NCI-H524 (cell line): ENCODE results near the gene BAIAP2L2.
"Not testable (repeated sequence)": the region's sequence is repeated elsewhere in the genome, so short reads cannot be mapped to it uniquely, and the experiment has no call there.

ENCODE experiments used
- DNase-seq, 2 experiments: peaks; one replicate each; lab custom pipeline; 2025; lab: John Stamatoyannopoulos, UW

Gene BAIAP2L2

DNA sequence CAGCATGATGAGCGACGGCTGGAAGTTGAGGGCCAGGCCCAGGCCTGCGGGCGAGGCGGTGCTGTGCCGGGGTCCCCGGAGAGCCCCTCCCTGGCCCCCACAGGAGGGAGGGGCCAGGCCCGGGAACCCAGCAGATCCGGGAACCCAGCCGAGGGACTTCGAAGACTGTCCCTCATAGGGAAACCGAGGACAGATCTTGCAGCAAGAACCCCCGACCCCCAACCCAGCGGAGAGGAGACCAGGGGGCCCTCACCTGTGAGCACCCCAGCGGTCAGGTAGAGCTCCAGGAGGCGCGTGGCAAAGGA is 28.9 kb downstream of the BAIAP2L2 start:
- DNase-seq = no peak

DNA sequence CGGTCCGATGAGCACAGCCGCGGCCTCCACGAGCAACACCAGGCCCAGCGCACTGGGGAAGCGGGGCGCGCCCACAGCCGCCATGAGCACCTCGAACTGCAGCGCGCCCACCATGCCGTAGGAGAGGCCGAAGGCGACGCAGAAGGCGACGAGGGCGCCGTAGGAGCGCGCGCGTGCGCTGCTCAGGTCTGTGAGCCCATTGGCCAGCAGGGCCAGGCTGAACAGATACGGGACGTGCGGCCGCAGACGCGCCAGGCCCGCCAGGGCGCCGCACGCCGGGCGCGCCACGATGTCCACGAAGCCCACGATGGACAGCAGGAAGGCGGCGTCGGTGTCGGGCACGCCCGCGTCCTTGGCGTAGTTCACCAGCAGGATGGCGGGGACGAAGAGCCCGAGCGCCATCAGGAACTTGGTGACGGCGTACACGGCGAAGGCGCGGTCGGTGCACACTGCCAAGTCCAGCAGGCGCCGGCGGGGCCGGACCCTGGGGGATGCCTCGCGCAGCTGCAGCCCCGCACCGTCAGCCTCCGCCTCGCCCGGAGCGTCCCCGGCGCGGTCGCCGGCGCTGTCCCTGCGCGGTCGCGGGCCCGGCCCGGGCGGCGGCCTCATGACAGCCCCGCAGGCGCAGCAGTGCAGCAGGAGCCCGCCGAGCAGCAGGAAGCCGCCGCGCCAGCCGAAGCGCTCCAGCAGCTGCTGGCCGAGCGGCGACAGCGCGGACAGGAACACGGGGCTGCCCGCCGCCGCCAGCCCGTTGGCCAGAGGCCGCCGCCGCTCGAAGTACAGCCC is 29.4 kb downstream of the BAIAP2L2 start:
- no peak for DNase-seq

DNA sequence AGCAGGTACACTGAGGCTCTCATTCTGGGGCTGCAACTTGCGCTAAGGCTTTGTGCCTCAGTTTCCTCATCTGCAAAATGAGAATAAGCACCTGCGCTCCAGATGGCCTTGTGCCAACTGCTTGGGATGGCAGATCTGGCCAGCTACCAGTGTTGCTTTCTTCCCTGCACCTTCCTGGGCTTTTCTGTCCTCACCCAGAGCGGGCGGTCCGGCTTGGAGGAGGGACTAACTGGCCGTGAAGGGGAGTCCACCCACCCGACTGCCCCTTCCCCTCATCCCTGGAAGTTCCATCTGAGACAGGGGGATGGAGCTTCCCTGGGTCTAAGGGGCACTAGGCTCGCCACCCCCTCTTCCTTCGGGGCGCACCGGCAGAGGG is 30.0 kb downstream of the BAIAP2L2 start:
- no peak for DNase-seq

DNA sequence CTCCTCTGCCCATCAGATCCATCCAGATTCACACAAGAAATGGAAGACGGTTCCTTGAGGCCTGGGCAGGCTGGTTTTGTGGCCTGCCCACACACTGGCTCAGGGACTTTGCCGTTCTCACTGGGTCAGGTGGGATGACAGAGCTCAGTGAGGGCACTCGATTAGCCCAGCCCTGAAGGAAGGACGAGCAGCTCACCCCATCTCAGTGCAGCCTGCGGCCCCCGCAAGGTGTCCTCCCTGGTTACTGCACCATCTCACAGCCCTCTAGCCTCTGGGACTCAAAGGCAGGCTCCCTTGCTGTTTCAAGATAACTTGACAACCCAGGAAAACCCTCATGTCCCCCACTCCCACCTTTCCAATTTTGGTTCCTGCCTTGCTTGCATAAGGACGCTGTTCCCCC is 30.7 kb downstream of the BAIAP2L2 start:
- no peak for DNase-seq

DNA sequence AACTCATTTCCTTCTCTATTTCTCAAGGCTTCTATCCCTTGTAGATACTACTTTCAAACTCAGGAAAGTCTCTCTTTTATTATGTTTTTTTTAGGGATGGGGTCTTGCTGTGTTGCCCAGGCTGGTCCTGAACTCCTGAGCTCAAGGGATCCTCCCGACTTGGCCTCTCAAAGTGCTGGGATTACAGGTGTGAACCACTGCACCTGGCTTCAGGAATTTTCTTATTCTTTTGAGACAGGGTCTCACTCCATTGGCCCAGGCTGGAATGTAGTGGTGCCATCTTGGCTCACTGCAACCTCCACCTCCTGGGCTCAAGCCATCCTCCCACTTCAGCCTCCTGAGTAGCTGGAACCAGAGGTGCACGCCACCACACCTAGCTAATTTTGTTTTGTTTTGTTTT is 31.3 kb downstream of the BAIAP2L2 start:
- not testable (repeated sequence) for DNase-seq

DNA sequence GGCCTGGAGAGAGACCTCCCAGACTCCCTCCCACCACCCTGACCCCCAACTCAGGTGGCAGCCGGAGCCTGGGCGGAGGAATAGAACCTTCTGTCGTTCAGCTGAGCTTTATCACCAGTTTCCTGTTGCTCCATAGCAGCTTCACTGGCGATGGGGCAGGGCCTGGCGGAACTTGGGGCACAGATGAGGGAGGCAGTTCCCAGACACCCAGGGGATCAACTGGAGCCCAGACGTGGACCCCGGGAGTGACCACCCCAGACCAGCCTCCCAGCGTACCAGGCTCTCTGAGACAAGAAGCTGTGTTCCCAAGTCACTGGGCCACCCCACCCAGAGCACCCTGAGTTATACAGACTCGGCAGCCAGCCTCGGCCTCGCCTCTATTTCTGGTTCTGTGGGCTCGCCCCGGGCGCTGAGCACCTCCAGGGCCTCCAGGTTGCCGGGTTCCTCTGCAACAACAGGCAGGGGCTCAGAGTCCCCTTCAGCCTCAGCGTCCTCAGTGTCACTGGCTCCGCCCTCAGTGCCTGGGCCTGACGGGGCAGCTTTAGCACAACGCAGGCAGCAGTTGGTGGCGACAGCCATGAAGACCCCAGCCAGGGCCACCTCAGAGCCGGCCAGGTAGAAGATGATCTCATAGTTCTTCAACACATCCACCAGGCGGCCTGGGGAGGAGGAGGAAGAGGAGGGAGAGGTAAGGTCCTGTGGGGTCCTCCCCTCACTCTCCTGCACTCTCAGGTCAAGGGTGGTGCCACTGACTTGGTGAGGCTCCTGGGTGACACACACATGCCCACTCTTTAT is 32.2 kb downstream of the BAIAP2L2 start:
- no peak for DNase-seq

DNA sequence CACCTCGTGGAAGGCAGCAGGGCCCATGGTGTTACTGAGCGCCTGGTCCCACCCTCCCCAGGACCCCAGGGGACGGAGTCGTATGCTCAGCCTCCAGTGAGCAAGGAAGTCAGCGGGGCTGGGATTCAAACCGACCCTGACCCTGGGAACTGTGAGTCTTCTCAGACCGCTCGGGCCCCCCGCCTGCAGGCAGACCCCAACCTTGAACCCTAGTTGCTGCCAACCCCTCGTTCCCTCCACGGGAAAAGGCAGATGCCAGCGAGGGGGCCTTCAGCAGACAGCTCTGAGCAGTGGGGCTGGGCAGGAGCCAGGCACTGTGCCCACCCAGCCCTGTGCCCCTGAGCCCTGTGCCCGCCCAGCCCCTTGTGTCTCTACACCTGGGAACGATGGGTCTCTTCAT is 32.9 kb downstream of the BAIAP2L2 start:
- no peak for DNase-seq

DNA sequence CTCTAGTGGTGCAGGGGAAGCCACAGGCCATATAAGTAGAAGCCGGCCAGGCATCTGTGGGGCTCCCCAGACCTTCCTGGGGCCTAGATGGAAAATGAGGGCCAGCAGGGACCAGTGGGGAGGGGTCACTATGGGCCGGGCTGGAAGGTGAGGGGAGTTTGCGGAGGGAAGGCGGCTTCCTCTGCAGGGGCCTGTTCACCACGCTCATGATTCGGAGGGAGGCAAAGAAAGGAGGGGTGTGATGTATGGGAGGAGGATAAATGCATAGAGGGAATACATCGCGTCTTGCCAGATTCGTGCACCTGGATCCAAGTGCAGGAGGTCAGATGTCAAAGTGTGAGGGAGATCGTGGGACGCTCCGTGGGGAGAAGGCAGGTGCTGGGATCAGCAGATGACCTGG is 33.4 kb downstream of the BAIAP2L2 start:
- DNase-seq = no peak

DNA sequence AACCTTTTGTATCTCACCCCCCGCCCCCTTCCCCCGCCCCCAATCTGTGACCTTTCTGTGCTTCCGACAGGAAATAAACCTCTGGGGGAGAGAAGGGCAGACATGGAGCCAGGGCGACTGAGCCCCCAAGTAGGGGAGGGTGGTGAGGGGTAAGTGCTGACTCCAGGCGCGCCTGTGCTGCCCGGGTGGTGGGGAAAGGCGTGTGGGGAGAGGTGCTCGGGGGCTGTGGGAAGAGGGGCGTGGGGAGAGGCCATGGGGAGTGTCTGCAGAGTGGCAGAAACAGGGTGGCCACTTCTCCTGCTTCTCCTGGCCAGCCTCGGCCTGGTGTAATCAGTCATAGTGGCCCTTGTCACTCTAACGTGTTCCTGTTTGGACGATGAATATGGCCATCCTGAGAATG is 34.5 kb downstream of the BAIAP2L2 start:
- DNase-seq = no peak

DNA sequence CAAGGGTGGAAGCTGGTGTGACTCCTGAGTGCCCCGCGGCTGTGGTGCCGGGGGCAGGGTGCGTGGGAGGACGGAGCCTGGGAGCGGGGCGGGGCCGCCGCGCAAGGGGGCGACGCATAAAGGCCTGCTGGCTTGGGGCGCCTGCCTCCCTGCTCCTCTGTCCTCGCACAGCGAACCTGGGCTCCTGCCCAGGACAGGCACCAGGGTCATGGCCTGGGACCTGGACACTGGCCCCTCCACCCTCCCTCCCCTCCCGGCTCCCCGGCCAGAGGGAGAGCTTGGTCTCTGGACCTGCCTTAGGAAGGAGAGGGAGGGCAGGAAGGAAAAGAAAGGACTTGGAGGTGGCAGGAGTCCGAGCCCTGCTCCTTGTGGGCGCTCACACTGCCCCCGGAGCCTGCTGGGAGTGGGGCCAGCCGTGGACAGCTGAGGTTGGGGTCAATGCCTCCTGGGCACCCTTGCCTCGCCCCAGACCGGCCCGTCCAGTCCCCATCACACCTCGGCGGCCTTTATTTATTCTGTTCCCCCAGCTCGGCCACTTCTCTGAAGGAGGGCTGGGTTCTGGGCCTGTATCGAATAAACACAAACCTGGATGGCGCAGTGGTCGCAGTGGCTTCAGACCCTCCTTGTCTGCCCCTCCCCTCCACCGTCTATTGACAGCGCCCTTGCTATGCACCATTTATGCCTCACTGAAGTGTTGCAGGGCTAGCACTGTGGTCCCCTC is 35.2 kb downstream of the BAIAP2L2 start:
- no peak for DNase-seq

DNA sequence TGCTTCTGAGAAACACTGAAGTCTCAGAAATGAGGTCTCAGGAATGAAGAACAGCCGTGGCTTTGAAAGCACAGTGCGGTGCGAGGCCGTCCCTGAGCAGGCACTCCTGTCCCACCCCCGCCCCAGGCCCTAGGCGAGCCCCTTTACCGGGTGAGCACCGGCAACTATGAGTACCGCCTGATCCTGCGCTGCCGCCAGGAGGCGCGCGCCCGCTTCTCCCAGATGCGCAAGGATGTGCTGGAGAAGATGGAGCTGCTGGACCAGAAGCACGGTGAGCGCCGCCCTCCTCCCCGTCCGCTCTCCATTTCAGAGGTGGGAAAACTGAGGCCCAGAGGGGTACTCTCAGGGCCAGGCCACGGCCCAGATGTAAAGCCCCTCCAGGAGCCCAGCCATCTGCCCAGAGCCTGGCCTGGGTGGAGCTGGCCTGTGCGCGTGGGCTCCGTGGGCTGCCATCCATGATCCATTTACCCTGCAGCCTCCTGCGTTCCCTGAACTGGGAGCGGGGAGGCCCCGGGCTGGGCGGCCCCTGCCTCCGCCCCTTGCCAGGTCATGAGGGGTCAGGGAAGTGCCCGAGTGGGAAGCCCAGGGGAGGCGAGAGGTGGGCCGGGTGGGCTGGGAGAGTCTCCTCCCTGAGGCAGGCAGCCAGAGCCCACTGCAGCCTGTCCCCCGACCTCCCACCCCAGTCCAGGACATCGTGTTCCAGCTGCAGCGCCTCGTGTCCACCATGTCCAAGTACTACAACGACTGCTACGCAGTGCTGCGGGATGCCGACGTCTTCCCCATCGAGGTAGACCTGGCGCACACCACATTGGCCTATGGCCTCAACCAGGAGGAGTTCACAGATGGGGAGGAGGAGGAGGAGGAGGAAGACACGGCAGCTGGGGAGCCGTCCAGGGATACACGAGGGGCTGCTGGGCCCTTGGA is 36.0 kb downstream of the BAIAP2L2 start:
- no peak for DNase-seq

DNA sequence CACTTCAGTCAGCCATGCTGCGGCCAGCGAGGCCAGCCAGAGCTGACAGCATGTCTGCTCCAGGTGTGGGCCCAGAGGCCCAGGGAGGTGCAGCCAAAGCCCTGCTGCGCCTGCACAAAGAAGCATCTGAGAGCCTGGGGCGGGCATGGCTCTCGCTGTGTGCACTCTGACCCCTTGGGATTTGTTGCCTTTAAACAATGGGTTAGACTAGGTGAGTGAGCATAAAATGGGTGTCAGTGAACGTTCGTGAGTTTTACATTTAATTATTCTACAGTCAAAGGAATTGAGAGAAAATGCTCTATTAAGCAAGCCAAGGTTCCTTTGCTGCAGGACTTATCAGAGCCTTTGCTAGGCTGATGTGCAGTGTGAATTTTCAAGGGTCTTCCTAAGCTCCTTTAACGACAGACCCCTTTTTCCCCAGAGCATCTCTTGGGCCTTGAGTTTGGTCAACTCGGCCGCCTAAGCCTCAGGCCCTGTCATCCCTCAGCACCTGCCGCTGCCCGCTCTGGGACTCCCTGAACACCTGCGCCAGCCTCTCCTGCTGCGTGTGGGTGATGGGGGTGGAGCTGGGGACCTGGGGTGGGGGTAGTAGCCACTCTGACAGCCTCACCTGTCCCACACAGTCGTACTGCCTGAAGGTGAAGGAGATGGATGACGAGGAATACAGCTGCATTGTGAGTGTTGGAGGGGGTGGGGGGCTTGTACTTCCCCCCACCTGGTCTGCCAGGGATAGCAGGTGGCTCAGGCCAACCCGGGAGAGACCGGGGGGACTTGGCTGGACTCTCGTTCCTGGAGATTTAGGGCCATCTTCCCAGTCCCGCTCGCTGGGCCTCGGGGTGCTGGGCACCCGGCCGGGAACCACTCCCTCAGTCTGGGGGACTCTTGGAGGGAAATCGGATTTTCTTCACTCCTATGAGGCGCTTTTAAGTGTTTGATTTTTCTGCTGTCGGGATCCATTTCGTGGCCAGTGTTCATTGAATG is 37.0 kb downstream of the BAIAP2L2 start:
- no peak for DNase-seq

DNA sequence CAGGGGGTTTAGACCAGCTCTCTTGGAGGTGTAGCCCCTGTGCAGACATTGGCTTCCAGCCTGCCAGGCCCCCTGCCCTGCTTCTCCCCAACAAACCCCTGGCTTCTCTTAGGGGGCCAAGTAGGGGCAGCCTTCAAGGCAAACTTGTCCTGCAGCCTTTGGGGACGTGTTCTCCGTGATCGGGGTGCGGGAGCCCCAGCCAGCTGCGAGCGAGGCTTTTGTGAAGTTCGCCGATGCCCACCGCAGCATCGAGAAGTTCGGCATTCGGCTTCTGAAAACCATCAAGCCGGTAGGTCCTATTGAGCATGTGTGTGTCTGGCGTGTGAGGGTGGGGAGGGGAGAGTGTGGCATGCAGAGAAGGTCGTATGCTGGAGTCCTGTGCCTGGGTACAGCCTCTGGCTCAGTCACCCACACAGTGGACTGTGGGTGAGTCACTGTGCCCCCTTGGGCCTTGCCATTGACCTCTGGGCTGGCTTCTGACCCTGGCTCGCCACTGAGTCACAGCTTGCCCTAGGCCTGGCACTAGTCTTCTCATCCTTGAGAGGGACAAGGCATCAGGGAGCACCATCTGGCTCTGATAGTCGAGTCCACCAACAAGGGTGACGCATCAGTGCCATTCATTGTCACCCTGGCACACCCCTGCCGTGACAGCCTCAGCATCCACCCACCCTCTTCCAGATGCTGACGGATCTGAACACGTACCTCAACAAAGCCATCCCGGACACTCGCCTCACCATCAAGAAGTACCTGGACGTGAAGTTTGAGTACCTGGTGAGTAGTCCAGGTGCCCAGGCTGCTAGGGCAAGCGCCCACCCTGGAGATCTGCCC is 37.9 kb downstream of the BAIAP2L2 start:
- no peak for DNase-seq

DNA sequence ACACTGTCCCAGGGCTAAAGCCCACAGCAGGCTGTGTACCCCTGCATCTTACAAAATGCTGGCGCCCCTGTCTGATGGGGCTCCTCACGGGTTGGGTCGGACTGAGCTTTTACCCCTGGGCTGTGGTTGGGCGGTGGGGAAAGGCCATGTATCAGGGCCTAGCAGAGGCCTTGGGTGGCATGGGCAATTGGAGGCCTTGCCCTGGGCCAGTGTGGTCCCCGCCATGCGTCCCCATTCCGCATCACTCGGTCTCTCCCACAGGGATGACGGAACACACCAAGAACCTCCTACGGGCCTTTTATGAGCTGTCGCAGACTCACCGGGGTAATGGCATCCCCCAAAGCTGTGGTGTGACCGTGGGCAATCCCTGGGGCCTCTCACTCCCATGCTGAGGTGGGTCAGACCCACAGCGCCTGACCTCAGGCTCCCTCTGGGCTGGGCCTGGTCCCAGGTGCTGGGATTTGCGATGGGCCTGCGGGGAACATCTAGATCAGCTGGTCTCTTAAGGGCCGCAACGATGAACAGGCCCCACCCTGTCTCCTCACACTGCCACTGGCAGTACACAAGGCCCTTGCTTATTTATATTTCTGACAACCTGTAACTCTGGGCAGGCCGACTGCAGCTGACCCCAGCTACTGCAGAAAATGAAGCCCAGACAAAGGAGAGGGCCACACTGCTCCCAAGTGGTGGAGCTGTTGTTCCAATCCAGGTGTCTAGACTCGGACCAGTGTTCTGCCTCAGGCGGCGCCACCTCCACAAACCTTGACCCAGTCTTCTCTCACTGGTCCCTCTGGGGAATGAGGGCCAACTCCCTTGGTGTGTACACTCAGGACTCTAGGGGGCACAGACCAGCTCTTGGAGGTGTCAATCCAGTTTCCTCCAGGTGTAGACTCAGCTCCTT is 38.8 kb downstream of the BAIAP2L2 start:
- no peak for DNase-seq

DNA sequence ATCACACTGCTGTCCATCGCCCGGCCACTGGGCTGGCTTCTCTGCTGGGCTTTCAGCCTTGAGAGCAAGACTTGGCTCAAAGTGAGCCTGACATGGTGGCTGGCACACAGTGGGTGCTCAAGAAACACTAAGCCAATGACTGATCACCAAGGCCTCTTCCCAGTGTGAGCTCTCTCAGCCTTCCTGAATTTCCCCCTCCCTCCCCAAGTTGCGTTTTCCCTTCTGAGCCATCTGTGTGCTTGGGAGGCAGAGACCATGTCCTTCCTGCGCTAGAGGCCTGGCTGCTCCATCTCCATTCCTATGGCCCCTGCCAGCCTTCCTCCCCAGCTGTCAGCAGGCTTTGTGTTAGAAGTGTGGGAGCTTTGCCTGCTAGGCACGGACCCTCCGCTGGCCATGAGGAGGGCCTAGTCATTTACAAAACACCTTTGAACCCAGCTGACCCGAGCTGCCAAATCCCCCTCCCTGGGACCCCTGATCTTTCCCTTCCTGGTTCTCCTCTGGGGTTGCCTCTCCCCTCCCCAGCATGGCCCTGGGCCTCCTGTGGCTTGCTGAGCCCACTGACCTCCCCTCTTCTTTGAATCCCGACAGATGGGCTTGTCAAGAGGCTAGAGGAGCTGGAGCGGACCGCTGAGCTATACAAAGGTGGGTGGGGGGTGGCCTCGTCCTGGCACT is 40.1 kb downstream of the BAIAP2L2 start:
- DNase-seq = peak; percentile 87 to 89

DNA sequence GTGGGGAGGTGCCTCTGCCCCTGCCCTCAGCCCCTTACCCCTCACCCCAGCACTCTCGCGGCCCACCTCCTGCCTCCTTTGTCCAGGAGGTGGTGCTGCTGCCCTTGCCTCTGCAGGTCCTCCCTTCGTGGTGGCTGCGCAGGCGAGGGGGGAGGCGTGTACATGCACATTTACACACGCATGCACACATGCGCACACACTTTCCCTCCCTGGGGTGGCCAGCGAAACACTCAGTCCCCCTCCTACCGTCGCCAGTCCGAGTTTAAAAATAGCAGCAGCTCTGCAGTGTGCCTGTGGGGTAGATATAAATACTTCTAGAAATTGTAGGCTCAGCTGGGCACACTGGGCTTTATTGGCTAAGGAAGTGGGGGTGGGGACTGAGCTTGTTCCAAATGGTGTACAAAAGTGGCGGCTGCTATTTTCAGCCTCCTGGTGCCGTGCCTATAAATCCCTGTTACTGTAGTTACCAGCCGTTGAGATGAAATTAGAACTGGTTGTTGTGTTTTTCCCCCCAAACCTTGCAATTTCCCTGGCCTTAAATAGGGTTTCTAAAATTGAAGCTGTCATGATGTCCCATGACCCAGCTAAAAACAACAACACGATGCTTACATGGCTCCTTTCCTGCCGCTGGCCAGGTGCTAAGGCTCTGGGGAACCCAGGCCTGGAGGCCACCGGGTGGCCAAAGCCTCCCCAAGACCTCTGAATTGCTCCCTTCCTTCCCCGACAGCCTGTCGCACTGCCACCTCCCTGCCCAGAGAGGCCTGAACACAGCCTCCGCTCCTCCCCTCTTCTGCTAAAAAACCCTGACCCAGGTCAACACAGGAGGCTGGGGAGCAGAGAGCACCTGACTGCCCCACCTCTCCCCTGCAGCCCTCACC is 40.9 kb downstream of the BAIAP2L2 start:
- DNase-seq = peak; percentile 76 to 91
